NCI-H187 treated with DMSO at 0.1 percent for 48 hours (cell line): ENCODE results near the gene LMCD1.
A peak's percentile ranks its signal among the peaks of the same experiment; 100 is the strongest.

ENCODE experiments used
- DNase-seq: peaks from one replicate; lab custom pipeline; 2025; lab: John Stamatoyannopoulos, UW

Gene LMCD1, protein sequence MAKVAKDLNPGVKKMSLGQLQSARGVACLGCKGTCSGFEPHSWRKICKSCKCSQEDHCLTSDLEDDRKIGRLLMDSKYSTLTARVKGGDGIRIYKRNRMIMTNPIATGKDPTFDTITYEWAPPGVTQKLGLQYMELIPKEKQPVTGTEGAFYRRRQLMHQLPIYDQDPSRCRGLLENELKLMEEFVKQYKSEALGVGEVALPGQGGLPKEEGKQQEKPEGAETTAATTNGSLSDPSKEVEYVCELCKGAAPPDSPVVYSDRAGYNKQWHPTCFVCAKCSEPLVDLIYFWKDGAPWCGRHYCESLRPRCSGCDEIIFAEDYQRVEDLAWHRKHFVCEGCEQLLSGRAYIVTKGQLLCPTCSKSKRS

GRCh38 chr3:8501371-8502131 lies at the start of gene LMCD1:
Gene LMCD1 (plus strand): TSS chr3:8501823. CDS start chr3:8501939, 116 bp downstream.
- DNase-seq: peak; percentile 25

DNA sequence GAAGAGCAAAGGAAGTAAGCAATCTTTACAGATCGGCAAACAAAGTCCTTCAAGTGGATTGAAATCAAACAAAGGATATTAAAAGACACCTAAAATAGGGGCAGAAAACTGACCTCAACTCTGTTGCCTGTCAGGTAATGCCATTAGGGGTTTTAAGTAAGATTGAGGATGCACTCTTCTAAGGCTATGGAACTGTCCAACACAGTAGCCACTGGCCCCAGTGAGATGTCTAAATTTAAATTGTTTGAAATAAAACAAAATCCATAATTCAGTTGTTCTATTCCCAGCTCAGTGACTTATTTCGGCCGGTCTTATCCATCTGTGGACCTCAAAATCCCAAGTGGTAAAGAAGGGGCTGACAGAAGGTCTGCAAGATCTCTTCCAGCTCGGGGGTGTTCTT lies 49.5 kb upstream of the LMCD1 start:
- no peak for DNase-seq

- DNase-seq: no peak
These were observed 48.5 kb upstream of the LMCD1 start for GRCh38 chr3:8453153-8453552.

GRCh38 chr3:8455526-8456411 lies 45.9 kb upstream of the LMCD1 start:
- DNase-seq: no peak

DNA sequence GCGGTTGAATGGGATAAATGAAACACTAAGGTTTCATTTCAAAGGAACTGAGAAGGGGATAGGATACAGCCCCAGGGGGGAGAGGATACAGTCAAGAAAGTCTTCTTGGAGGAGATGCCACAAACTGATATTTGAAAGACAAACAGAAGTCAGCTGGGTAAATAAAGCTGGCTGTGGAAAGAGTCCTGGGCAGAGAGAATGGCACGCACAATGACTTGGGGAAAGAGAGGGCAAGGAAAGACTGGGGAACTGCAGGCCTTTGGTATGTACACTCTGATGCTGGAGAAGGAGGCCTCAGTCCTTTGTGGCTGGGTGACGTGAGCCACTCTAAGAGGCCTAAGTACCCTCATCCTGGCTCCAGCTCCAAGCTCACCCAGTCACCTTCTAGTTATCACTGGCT lies 45.2 kb upstream of the LMCD1 start:
- no peak for DNase-seq

DNA sequence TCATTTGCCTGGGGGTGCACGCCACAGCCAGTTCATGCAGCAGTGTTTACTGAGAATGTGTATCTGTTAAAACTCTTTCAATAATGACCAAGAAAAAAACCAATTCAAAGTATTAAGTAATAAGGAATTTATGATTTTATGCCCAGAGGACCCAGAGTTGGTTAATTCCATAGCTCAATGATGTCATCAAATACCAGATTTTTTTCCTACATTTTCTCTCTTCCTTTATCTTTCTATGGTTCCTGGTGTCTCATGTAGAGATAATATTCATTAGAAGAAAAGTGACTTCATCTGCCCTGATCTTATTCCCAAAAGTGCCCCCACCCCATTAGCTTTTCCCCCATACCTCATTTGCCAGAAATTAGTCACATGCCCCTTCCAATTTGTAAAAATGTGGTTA lies 44.6 kb upstream of the LMCD1 start:
- DNase-seq: no peak

DNA sequence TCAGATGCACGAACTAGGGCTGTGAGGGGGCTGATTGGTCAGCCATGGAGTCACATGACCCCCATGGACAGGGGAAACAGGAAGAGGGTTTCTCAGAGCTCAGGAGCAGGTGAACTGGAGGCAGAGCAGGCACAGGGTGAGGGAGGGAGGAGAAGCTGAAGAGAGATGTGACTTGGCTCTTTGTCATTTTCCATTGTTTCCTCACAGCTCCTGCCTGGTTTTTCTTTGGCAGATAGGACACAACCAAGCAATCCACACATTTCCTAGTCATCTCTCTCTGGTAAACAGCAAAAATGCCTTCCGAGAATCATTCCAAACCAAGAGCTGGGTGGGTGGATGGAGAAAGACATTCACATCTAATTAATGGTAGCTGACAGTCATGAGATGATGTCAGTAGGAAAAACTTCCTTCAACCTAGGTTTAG lies 43.4 kb upstream of the LMCD1 start:
- no peak for DNase-seq

GRCh38 chr3:8458711-8459110 lies 42.9 kb upstream of the LMCD1 start:
- DNase-seq: no peak

DNA sequence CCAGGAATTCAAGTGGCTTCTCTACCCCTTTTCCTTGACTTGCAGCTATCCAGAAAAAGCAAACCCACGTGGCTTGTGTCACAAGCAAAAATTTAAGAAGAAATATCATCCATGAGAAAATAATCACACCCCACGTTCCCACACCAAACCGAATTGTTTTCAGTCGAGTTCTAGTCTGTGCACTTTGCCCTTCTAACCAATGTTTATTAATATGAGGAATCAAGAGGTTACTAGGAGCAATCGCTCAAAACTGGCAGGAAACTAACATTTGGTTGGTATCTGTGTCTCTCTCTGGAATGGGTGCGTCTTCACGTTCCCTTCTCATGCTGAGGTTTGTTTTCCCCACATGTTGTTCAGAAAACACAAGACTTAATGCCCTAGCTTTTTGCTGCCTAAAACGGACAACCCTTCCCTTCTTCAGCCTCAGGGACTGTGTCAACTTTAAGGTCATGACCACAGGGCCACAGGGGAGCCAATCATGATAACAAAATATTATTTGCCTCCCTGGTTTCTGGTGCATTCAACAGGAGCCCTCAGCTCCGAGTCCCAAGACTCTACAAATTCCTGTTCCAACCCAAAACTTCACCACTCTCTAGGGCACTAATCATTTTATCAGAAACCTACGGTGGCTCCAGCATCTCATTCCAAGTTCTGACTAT lies 41.4 kb upstream of the LMCD1 start:
- no peak for DNase-seq

- DNase-seq: no peak
These were observed 40.7 kb upstream of the LMCD1 start for GRCh38 chr3:8460815-8461456.

GRCh38 chr3:8464668-8465067 lies 37.0 kb upstream of the LMCD1 start:
- no peak for DNase-seq

DNA sequence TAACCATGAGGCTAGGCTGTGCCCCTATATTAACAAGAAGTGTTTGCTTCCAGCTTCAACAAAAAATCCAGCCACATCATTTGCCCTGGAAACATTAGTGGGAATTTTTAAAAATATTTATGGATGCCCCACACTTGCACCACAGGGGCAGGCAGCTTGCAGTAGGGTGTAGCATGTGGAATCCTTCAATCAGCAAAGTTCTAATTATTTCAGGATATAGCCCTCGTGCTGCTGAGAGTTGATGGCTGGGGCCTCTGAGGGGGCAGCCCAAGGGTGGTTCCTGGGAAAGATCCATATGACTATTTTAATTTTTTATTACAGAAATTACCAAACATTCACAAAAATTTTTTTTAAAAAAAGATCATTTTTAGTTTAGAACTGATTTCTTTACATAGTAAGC lies 35.1 kb upstream of the LMCD1 start:
- DNase-seq: no peak

DNA sequence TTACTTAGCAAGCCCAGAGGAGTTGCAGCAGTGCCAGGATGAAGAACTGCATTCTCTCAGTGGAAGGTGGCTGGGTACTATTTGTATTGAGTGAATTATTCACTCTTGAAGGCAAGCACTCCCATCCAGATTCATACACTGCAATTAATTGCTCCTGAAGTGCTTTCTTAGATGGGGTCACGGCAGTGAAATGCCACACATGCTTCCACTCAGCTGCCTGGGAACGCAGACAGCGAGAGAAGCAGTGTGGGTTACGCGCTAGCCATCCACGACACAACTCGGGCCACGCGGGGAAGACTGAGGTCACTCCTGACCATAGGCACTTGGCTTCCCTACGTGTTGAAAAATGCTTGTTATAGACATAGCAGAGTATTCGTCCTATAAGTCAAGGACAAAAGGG lies 30.8 kb upstream of the LMCD1 start:
- no peak for DNase-seq

- no peak for DNase-seq
These were observed 29.1 kb upstream of the LMCD1 start for GRCh38 chr3:8472549-8472948.

GRCh38 chr3:8473029-8473428 lies 28.6 kb upstream of the LMCD1 start:
- DNase-seq: no peak

DNA sequence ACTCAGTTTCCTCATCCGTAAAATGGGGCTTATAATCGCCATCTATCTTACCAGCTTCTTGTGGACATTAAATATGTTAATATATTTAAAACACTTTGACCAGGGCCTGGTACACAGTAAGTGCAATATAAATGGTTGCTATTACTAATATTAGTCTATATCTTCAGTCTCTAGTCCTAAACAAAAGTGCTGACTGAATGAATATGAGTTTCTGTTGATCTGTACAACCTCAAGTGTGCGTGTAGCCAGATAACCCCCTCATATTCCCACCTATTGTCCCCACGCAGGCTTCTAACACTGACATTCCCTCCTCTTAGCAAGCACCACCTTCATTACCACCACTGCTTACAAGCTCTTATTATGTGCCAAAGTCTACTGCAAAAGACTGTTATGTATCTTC lies 27.6 kb upstream of the LMCD1 start:
- no peak for DNase-seq

- DNase-seq: no peak
These were observed 26.6 kb upstream of the LMCD1 start for GRCh38 chr3:8474991-8475390.

DNA sequence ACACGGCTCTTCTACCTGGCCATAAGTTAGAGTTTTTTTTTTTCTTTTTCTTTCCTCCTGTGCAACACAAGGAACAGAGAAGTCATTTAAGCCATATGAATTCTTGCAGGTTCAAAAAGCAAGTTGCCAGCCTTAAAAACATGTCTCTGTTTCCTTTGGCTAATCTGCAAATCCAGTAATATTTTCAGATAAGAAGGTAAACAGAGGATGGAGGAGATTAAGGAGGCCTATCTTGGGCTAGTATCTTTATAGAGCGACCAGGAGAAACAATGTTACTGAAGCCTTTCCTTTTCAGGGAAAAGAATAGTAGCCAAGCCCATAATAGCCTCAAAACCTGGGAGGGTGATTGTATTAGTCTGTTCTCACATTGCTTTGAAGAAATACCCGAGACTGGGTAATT lies 20.9 kb upstream of the LMCD1 start:
- DNase-seq: no peak

DNA sequence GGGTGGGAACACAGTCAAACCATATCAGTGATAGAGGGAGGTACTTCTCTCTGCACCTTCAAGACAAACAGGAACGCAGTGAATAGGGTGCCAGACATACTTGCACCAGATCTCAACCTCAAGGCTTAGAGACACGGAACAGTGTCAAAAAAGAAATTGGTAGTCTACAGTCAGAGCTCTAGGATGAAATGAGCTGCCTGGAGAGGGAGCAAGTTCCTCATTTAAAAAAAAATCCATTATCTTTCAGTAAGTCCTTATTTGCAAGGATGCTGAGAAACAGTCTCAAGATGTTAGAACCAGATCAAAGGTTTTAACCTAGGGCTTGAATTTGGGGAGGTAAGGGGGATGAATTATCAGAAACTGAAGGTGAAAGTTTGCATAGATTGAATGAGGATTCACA lies 20.2 kb upstream of the LMCD1 start:
- no peak for DNase-seq

GRCh38 chr3:8482263-8482662 lies 19.4 kb upstream of the LMCD1 start:
- DNase-seq: no peak

DNA sequence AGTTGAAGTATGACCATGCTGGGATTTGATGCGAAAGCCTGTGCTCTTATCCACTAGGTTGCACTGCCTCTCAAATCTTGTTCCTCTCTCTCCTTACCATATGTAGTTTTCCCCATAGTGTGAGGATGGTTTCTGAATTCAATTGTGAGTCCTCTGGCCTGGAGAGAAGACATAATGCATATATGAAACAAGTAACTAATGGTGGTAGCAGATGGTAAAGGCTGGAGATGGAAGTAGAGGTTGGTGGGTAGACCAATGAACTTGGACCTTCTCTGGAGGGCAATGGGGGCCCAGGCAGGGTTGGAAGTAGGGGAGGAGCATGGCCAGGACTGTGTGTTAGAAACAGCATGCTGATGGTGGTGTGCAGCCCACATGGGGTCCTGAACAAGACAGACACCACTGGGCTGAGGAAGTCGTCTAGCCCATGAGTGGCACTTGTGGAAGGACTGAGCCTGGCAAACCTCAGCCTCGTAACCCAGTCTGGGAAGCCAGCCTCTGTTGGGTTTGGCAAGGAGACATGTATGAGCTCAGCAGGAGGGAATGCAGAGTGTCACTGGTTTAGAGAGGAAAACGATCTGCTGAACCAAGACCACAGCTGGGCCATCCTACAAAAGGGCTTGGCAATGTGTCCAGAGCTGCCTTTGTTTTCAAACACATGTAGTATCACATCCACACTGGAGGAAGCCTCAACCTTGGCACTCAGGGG lies 18.5 kb upstream of the LMCD1 start:
- no peak for DNase-seq
